ENCODE measurements around the gene KRT15.

The KRT15 gene

GRCh38 chr17:41519501-41520224 lies 973 bp upstream of the KRT15 start:
- no peak overlapping the region for H3K4me3 ChIP-seq
- DNase-seq (ENCODE audit: low spot score), result no peak
- no peak for TF ChIP-seq CTCF (IDR thresholded peaks at IDR 0.05)
- no peak overlapping the region for H3K27ac ChIP-seq

GRCh38 chr17:41518031-41518430 lies 659 bp downstream of the KRT15 start:
- no peak for DNase-seq (ENCODE audit: low spot score)
- TF ChIP-seq CTCF (IDR thresholded peaks at IDR 0.05), result no peak
- Histone ChIP-seq H3K27ac (no peak overlapping the region), H3K4me3 (no peak overlapping the region)

GRCh38 chr17:41516830-41517283 lies 1.8 kb downstream of the KRT15 start:
- no peak for DNase-seq (ENCODE audit: low spot score)
- H3K27ac ChIP-seq, result no peak overlapping the region
- H3K4me3 ChIP-seq, result no peak overlapping the region
- no peak for TF ChIP-seq CTCF (IDR thresholded peaks at IDR 0.05)

GRCh38 chr17:41516147-41516829 lies 2.4 kb downstream of the KRT15 start:
- DNase-seq (ENCODE audit: low spot score), result no peak
- Histone ChIP-seq H3K27ac (no peak overlapping the region), H3K4me3 (no peak overlapping the region)
- no peak for TF ChIP-seq CTCF (IDR thresholded peaks at IDR 0.05)

GRCh38 chr17:41513168-41513547 lies 5.5 kb downstream of the KRT15 start:
- Histone ChIP-seq H3K4me3 (no peak overlapping the region), H3K27ac (no peak overlapping the region)
- no peak for DNase-seq (ENCODE audit: low spot score)
- TF ChIP-seq CTCF (IDR thresholded peaks at IDR 0.05), result no peak

- Histone ChIP-seq H3K27ac (no peak overlapping the region), H3K4me3 (no peak overlapping the region)
- DNase-seq (ENCODE audit: low spot score), result no peak
- TF ChIP-seq CTCF (IDR thresholded peaks at IDR 0.05), result no peak
These were observed 6.0 kb downstream of the KRT15 start for GRCh38 chr17:41512546-41513167.

Measured in coronary artery (tissue), 2 donors.